ENCODE data around the gene PEX3. TPM values are rescaled to one million over a fixed set of nuclear protein-coding genes. Genes with fewer than 3 reads are reported as not detected.

The PEX3 gene
- total RNA-seq, 5 donors from 2014 or later (not counting 1 experiment from before 2014, with no cell fraction given) = 12.2 to 19.9 (median 16.9) TPM

GRCh38 chr6:143510991-143511891 lies 60.6 kb downstream of the PEX3 start, which contains the start of gene FUCA2:
Gene FUCA2 (minus strand): TSS chr6:143511720. CDS start chr6:143511634, 86 bp downstream.
- Histone ChIP-seq H3K27me3 (replicated peaks in 1 of 2; ENCODE audit: control insufficient read depth in 2 of 2, extremely low read depth in 1 of 2, insufficient read depth in 2 of 2, low read length in 1 of 2) (no peaks in the 10 kb centered on the region), H3K4me1 (ENCODE audit: control insufficient read depth in 1 of 2, extremely low read depth in 1 of 2, insufficient read depth in 2 of 2, low read length in 2 of 2) (peaks cover 0 to 23% of the 10 kb centered on the region in 2 experiments), H3K36me3 (ENCODE audit: control insufficient read depth in 2 of 2, extremely low read depth in 1 of 2, insufficient read depth in 1 of 2, low read length in 1 of 2) (peaks cover 0 to 2% of the 10 kb centered on the region in 2 donors), H3K9me3 (no peaks in the 10 kb centered on the region), H3K4me3 (ENCODE audit: control insufficient read depth in 1 of 2, extremely low read depth in 1 of 2, low read length in 1 of 2) (peak within 1 kb of the TSS; percentile 62 to 81), H3K27ac (ENCODE audit: low read length) (peak within 1 kb of the TSS; percentile 59)
- POLR2A ChIA-PET = interaction anchor here (0.6 to 1.1 kb wide), 2 partner anchors 16 to 56 kb away, joined by 3 to 4 read pairs; no protein-coding TSS in a partner anchor
- H3K27ac Mint-ChIP-seq = peak within 1 kb of the TSS; percentile 89 to 90
- peaks cover 14 to 36% (median 19%) of the 10 kb centered on the region in 3 donors for H3K4me1 Mint-ChIP-seq
- no peaks in the 10 kb centered on the region for H3K27me3 Mint-ChIP-seq
- CTCF ChIA-PET = interaction anchor here in 1 of 2 donors (1.4 to 1.7 kb wide), 2 partner anchors 22 to 26 kb away, joined by 4 to 12 read pairs; no protein-coding TSS in a partner anchor
- no peaks in the 10 kb centered on the region for H3K9me3 Mint-ChIP-seq
- under 1% methylated on average over 54 of the region's 63 CpGs for WGBS (ENCODE audit: insufficient coverage)
- H3K4me3 Mint-ChIP-seq = peak within 1 kb of the TSS; percentile 82 to 95 (median 94)
- peaks cover 11% of the 10 kb centered on the region for H3K36me3 Mint-ChIP-seq
- peak; percentile 45 to 80 (median 58) for DNase-seq
- ATAC-seq (replicated peaks in 1 of 4) = peak; percentile 82 to 87 (median 83)

DNA sequence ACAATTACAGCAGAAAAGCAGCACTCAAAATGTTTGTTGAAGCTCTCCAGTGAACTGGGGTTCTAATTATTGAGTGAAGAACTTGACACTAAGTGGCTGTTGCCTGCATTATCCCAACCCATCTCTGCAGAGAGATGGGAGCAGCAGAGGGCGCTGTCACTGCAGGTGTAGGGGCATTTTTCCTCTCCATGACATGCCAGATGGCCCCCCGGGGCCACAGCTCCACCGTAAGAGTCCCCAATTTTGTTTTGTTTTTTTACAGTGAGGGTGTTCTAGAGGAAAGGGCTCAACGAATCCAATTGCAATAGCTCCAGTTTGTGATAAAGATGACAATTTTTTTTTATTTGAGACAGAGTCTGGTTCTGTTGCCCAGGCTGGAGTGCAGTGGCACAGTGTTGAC lies 62.8 kb downstream of the PEX3 start:
- ChIA-PET POLR2A (no interaction called here), CTCF (interaction anchor here (0.6 to 2.0 kb wide), 13 partner anchors 9 to 500 kb away, joined by 3 to 9 read pairs (median 3); no protein-coding TSS in a partner anchor)
- Histone ChIP-seq H3K27ac (ENCODE audit: low read length) (no peak overlapping the region), H3K27me3 (replicated peaks in 1 of 2; ENCODE audit: control insufficient read depth in 2 of 2, extremely low read depth in 1 of 2, insufficient read depth in 2 of 2, low read length in 1 of 2) (no peaks in the 10 kb centered on the region), H3K36me3 (ENCODE audit: control insufficient read depth in 2 of 2, extremely low read depth in 1 of 2, insufficient read depth in 1 of 2, low read length in 1 of 2) (no peaks in the 10 kb centered on the region), H3K9me3 (no peaks in the 10 kb centered on the region), H3K4me1 (ENCODE audit: control insufficient read depth in 1 of 2, extremely low read depth in 1 of 2, insufficient read depth in 2 of 2, low read length in 2 of 2) (peaks cover 0 to 23% of the 10 kb centered on the region in 2 experiments), H3K4me3 (ENCODE audit: control insufficient read depth in 1 of 2, extremely low read depth in 1 of 2, low read length in 1 of 2) (no peak overlapping the region)
- H3K27me3 Mint-ChIP-seq = no peaks in the 10 kb centered on the region
- peak overlapping the region; percentile 50 to 55 (median 55) for H3K4me3 Mint-ChIP-seq
- peak in 1 of 4 experiments; percentile 37 for ATAC-seq (replicated peaks in 1 of 4)
- no peak overlapping the region for H3K27ac Mint-ChIP-seq
- H3K9me3 Mint-ChIP-seq = no peaks in the 10 kb centered on the region
- WGBS (ENCODE audit: insufficient coverage) = no CpG with 5 or more reads among the region's 4 CpGs
- H3K4me1 Mint-ChIP-seq = peaks cover 19 to 42% (median 23%) of the 10 kb centered on the region in 3 donors
- DNase-seq = peak in 23 of 35 experiments; percentile 14 to 64 (median 32)
- H3K36me3 Mint-ChIP-seq = no peaks in the 10 kb centered on the region

DNA sequence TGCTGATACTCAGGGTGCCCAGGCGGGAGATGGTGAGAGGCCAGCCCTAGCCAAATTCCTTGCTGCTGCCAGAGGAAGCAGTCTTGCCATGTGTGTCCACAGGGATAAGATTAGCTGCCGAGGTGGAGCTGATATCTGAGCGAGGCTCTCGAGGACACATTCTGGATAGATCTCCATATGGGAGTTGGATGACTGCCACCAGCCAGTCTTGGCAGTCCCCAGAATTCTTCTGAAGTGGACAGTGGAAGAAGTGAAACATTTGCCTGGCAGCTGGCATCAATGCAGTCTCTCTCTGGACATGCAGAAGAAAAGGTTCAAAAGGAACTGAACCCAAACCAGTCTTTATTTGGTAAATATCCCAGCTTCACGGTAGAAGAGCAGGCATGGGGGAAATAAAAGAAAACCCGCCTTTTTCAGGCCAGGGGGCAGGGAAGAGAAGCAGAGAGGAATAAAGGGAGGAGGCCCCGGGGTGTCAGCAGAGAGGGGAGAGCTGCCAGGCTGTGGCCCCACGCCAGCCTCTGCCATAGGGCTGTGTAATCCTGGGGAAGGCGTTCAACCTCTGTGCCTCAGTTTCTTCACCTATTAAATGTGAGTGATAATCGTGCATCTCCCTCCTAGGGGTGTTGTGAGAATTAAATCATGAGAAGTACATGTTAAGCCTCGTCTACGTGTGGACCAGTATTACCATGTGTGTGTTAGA lies 64.6 kb downstream of the PEX3 start:
- no peaks in the 10 kb centered on the region for H3K9me3 Mint-ChIP-seq
- DNase-seq (no peak), ATAC-seq (replicated peaks in 1 of 4) (no peak)
- CTCF ChIA-PET = interaction anchor here in 1 of 2 donors (0.5 kb wide), 1 partner anchor 249 kb away, joined by 3 read pairs; no protein-coding TSS in a partner anchor
- POLR2A ChIA-PET = no interaction called here
- H3K36me3 Mint-ChIP-seq = peaks cover 4% of the 10 kb centered on the region
- 99% methylated on average over 9 of the region's 12 CpGs for WGBS (ENCODE audit: insufficient coverage)
- H3K4me3 ChIP-seq (ENCODE audit: control insufficient read depth in 1 of 2, extremely low read depth in 1 of 2, low read length in 1 of 2) = no peak overlapping the region
- H3K27ac Mint-ChIP-seq = no peak overlapping the region
- H3K4me1 ChIP-seq (ENCODE audit: control insufficient read depth in 1 of 2, extremely low read depth in 1 of 2, insufficient read depth in 2 of 2, low read length in 2 of 2) = peaks cover 0 to 22% of the 10 kb centered on the region in 2 experiments
- no peaks in the 10 kb centered on the region for H3K27me3 ChIP-seq (replicated peaks in 1 of 2; ENCODE audit: control insufficient read depth in 2 of 2, extremely low read depth in 1 of 2, insufficient read depth in 2 of 2, low read length in 1 of 2)
- no peaks in the 10 kb centered on the region for H3K9me3 ChIP-seq
- H3K36me3 ChIP-seq (ENCODE audit: control insufficient read depth in 2 of 2, extremely low read depth in 1 of 2, insufficient read depth in 1 of 2, low read length in 1 of 2) = no peaks in the 10 kb centered on the region
- no peaks in the 10 kb centered on the region for H3K27me3 Mint-ChIP-seq
- no peak overlapping the region for H3K27ac ChIP-seq (ENCODE audit: low read length)
- peaks cover 17 to 31% (median 23%) of the 10 kb centered on the region in 3 donors for H3K4me1 Mint-ChIP-seq
- no peak overlapping the region for H3K4me3 Mint-ChIP-seq

DNA sequence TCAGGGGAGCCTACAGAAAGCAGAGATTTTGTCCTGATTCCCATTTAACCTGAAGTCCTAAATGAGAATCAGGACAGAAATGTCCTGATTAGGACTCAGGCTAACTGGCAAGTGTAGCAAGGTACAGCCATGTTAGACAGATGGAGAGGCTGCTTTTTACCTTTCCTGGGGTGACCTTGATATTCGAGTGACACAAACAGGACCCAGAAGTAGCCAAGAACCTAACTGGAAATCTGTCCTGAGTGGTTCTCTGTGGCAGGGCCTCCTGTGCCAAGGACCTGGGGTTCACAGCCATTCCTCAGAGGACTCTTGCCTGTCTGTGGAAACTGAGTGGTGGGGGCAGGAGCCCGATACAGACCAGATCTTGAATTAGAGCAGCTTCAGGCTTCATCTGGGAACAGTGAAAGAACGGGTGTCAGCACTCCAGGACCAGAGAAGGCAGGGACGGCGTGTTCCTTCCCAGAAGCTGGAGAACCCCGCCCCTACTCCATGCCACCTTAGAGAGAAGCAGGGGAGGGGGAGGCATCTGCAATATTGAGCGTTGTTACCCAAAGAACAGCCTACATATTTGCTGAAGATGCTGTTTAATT lies 65.3 kb downstream of the PEX3 start:
- Mint-ChIP-seq H3K27me3 (no peaks in the 10 kb centered on the region), H3K9me3 (no peaks in the 10 kb centered on the region), H3K4me1 (peaks cover 14 to 26% (median 17%) of the 10 kb centered on the region in 3 donors), H3K36me3 (peaks cover 4% of the 10 kb centered on the region), H3K27ac (no peak overlapping the region), H3K4me3 (no peak overlapping the region)
- ATAC-seq (replicated peaks in 1 of 4) (no peak), DNase-seq (no peak)
- POLR2A ChIA-PET = no interaction called here
- H3K36me3 ChIP-seq (ENCODE audit: control insufficient read depth in 2 of 2, extremely low read depth in 1 of 2, insufficient read depth in 1 of 2, low read length in 1 of 2) = no peaks in the 10 kb centered on the region
- H3K9me3 ChIP-seq = no peaks in the 10 kb centered on the region
- H3K4me3 ChIP-seq (ENCODE audit: control insufficient read depth in 1 of 2, extremely low read depth in 1 of 2, low read length in 1 of 2) = no peak overlapping the region
- H3K27me3 ChIP-seq (replicated peaks in 1 of 2; ENCODE audit: control insufficient read depth in 2 of 2, extremely low read depth in 1 of 2, insufficient read depth in 2 of 2, low read length in 1 of 2) = no peaks in the 10 kb centered on the region
- WGBS (ENCODE audit: insufficient coverage) = 83% methylated on average over 1 of the region's 7 CpGs
- CTCF ChIA-PET = interaction anchor here in 1 of 2 donors (0.5 kb wide), 1 partner anchor 248 kb away, joined by 3 read pairs; no protein-coding TSS in a partner anchor
- no peak overlapping the region for H3K27ac ChIP-seq (ENCODE audit: low read length)
- H3K4me1 ChIP-seq (ENCODE audit: control insufficient read depth in 1 of 2, extremely low read depth in 1 of 2, insufficient read depth in 2 of 2, low read length in 2 of 2) = peaks cover 0 to 18% of the 10 kb centered on the region in 2 experiments

DNA sequence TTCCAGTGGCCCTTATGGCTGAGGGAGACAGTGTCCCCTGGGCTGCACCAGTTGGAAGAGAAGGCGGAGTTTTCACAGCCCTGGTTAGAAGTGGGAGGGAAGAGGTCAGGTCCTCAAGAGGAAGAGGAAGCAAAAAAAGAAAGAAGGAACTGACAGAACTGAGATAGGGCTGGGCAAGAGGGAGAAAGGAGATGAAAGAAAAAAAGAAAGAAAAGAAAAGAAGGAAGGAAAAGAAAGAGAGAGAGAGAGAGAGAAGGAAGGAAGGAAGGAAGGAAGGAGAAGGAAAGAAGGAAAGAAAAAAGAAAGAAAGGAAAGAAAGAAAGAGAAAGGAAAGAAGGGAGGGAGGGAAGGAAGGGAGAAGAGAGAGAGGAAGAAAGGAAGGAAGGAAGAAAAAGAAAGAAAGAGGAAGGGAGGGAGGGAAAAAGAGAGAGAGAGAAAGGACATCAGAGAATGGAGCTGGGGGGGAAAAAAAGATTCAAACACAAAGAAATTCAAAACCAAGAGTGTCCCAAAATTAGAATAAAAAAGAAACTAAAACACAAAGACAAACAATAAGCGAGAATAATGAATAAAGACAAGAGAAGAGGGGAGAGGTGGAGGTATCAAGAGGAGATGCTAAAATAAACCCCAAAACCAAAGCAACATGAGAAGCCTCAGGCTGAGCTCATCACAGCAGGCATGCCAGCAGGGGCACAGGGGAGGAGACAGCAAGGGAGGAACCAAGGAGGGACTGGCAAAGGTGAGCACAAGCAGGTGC lies 66.3 kb downstream of the PEX3 start:
- Histone ChIP-seq H3K36me3 (ENCODE audit: control insufficient read depth in 2 of 2, extremely low read depth in 1 of 2, insufficient read depth in 1 of 2, low read length in 1 of 2) (no peaks in the 10 kb centered on the region), H3K27ac (ENCODE audit: low read length) (no peak overlapping the region), H3K4me1 (ENCODE audit: control insufficient read depth in 1 of 2, extremely low read depth in 1 of 2, insufficient read depth in 2 of 2, low read length in 2 of 2) (peaks cover 0 to 8% of the 10 kb centered on the region in 2 experiments), H3K4me3 (ENCODE audit: control insufficient read depth in 1 of 2, extremely low read depth in 1 of 2, low read length in 1 of 2) (no peak overlapping the region), H3K9me3 (no peaks in the 10 kb centered on the region), H3K27me3 (replicated peaks in 1 of 2; ENCODE audit: control insufficient read depth in 2 of 2, extremely low read depth in 1 of 2, insufficient read depth in 2 of 2, low read length in 1 of 2) (no peaks in the 10 kb centered on the region)
- Mint-ChIP-seq H3K27me3 (no peaks in the 10 kb centered on the region), H3K4me1 (peaks cover 7 to 25% (median 21%) of the 10 kb centered on the region in 3 donors), H3K9me3 (no peaks in the 10 kb centered on the region), H3K36me3 (peaks cover 4% of the 10 kb centered on the region), H3K4me3 (no peak overlapping the region), H3K27ac (no peak overlapping the region)
- ATAC-seq (replicated peaks in 1 of 4) (peak in 1 of 4 experiments; percentile 40), DNase-seq (no peak)
- POLR2A ChIA-PET = interaction anchor here in 1 of 2 donors (0.6 kb wide), 1 partner anchor 69 kb away, joined by 3 read pairs; no protein-coding TSS in a partner anchor
- CTCF ChIA-PET = no interaction called here
- WGBS (ENCODE audit: insufficient coverage) = 100% methylated on average over 1 of the region's 2 CpGs

Measured in T-cell (primary cell).